PFSK-1 (cell line): Measurements from ENCODE around the gene HMGN2. TPM values are rescaled to one million over a fixed set of nuclear protein-coding genes. Genes with fewer than 3 reads are reported as not detected.

Experiments used
- FOXP2 ChIP-seq: optimal IDR thresholded peaks from 2 replicates; pipeline ENCODE3; 2011; ENCODE audit warnings: borderline replicate concordance, control low read depth, inconsistent platforms; ENCODE audit not compliant: insufficient read depth; ENCODE audit errors: extremely low read length, extremely low read depth
- POLR2AphosphoS5 ChIP-seq: IDR thresholded peaks from 2 replicates; pipeline ENCODE4 v1.6.1; 2012; ENCODE audit warnings: low read depth, mild to moderate bottlenecking, control low read depth, low read length, moderate library complexity
- REST ChIP-seq, 2 experiments: IDR thresholded peaks; 2 replicates each; pipeline versions ENCODE4 v1.6.1 to v1.8.0; 2011 to 2012; ENCODE audit warnings: low read depth in 2 of 2, low read length in 2 of 2, control low read depth in 1 of 2, inconsistent platforms in 1 of 2, mild to moderate bottlenecking in 1 of 2, moderate library complexity in 1 of 2; ENCODE audit not compliant: insufficient read depth in 1 of 2
- SIN3A ChIP-seq: IDR thresholded peaks from 2 replicates; pipeline ENCODE4 v1.6.1; 2012; ENCODE audit warnings: mild to moderate bottlenecking, low read length, moderate library complexity, borderline replicate concordance; ENCODE audit not compliant: insufficient read depth
- TAF1 ChIP-seq: IDR thresholded peaks from 2 replicates; pipeline ENCODE4 v1.6.1; 2012; ENCODE audit warnings: low read length, control low read depth, borderline replicate concordance; ENCODE audit not compliant: insufficient read depth
- polyA plus RNA-seq: library from polyadenylated mRNA; unstranded; fragments of >200 nt; gene quantifications from one replicate; pipeline ENCODE4 v1.2.1, GENCODE V29; 2012; ENCODE audit warnings: low read depth, missing spikeins; ENCODE audit not compliant: insufficient read length

Gene HMGN2
- 740 TPM for polyA plus RNA-seq

DNA sequence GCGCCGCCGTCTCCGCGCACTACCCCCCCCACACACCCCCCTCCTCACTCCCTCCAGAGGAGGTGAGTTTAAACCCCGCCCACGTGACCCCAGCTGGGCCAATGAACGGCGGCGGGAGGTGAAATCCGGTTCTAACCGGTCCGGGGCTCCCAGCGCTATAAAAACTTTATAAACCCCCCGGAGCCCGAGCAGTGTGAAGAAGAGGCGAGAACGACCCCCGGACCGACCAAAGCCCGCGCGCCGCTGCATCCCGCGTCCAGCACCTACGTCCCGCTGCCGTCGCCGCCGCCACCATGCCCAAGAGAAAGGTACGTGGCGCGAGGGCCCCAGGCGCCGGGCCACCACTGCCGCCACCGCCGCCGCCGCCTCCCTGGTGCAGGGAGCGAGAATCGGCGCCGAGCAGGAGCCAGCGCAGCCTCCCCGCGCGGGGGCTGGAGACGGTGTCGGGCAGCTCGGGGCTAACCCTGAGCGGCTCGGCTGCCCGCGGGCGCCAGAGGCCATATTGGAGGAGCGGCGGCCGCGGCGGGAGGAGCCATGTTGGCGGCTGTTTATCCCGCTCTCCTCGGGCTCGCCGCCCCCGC is at the start of gene HMGN2:
HMGN2 (plus strand) TSS at position 121 of the 581 bp plus-strand sequence; CDS start at position 294, 173 bp downstream.
- TF ChIP-seq FOXP2 (no peak), REST (IDR thresholded peaks at IDR 0.05; ENCODE audit: insufficient read depth in 1 of 2, low read depth in 2 of 2, low read length in 2 of 2) (no peak), TAF1 (peak; percentile 36; the same call in 1 of the 2 replicates), POLR2AphosphoS5 (peak; percentile 80), SIN3A (no peak)

GRCh38 chr1:26429721-26430120 is 42.5 kb upstream of the HMGN2 start:
- no peak for TF ChIP-seq SIN3A
- no peak for TF ChIP-seq REST (IDR thresholded peaks at IDR 0.05; ENCODE audit: insufficient read depth in 1 of 2, low read depth in 2 of 2, low read length in 2 of 2)
- no peak for TF ChIP-seq TAF1
- no peak for TF ChIP-seq POLR2AphosphoS5
- no peak for TF ChIP-seq FOXP2

DNA sequence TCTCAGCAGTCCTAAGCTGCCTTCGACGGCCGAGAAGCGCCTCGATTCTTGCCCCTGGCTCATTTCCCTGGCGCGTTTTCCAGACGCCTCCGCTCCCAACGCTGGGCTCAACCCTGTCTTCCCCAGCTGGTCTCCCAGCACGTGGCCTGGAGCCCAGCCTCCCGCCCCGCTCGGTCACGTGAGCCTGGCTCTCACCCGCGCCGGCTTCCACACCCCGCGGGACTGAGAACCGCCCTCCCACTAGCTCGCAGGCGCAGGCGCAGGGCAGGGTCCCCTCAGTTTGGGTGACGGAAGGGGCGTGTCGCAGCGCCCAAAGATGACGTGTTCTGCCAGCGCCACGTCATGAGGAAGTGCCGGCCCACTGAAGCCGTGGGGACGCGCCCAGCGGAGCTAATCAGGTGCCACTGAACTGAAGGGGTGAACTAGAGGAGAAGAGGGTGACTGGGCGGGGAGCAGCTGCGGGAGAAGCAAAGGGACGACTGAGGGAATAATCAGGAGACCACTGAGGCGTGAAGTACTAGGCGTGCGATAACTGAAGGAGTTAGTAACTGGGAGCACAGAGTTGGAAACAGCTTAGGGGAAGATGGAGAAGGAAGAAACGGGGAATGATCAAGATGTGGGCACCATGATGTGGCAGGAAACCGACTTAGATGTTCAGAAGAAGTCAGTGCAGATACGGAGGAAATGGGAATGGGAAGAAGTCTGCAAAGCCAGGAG is 40.1 kb upstream of the HMGN2 start, which contains the start of gene DHDDS:
DHDDS (plus strand) TSS at position 343 of the 717 bp plus-strand sequence. CDS start 625 bp downstream, outside the sequence.
- no peak for TF ChIP-seq SIN3A
- peak; percentile 87 for TF ChIP-seq FOXP2
- TF ChIP-seq REST (IDR thresholded peaks at IDR 0.05; ENCODE audit: insufficient read depth in 1 of 2, low read depth in 2 of 2, low read length in 2 of 2): no peak
- peak; percentile 92 for TF ChIP-seq POLR2AphosphoS5
- no peak for TF ChIP-seq TAF1

DNA sequence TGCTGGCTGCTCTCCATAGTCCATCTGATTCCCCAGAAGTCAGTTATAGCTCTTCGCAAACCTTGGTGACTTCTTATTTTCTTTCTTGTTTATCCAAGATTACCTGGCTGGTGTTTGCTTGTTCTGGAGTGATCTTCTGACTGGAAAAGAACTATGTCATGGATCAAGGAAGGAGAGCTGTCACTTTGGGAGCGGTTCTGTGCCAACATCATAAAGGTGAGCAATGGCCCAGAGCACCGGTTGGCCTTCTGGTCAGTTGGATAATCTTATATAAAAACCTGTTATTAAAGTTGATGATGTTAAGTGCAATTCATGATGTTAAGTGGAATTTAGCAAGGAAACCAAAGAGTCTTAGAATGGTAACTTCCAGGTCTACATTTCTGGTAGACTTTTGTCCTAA is 39.4 kb upstream of the HMGN2 start:
- TF ChIP-seq POLR2AphosphoS5 (no peak), TAF1 (no peak), REST (IDR thresholded peaks at IDR 0.05; ENCODE audit: insufficient read depth in 1 of 2, low read depth in 2 of 2, low read length in 2 of 2) (no peak), FOXP2 (no peak), SIN3A (no peak)
